Left lung (tissue), 10 donors: ENCODE data around the gene VSIR. TPM values are rescaled to one million over a fixed set of nuclear protein-coding genes. Genes with fewer than 3 reads are reported as not detected.

ENCODE experiments used
- ATAC-seq: fragments of 200-7000 bp; cut with Tn5 transposase; one replicate; pipeline ENCODE4 v1.9.1; 2020; ENCODE audit warnings: moderate library complexity
- DNase-seq, 4 donors: peaks; one replicate each; pipeline ENCODE4 v3.0.0-alpha.2; 2013 to 2020
- H3K27ac ChIP-seq, 2 donors: fragments of 200-600 bp; sonication (generic) in 1 of 2; one replicate each; pipeline versions ENCODE4 v1.5.0 to v1.8.0; 2020 to 2021
- H3K27me3 ChIP-seq, 2 donors: fragments of 200-600 bp; sonication (generic) in 1 of 2; one replicate each; pipeline versions ENCODE4 v1.5.0 to v1.8.0; 2020 to 2021
- H3K36me3 ChIP-seq, 2 donors: fragments of 200-600 bp; sonication (generic) in 1 of 2; one replicate each; pipeline versions ENCODE4 v1.5.0 to v1.8.0; 2020 to 2021
- H3K4me1 ChIP-seq, 2 donors: fragments of 200-600 bp; one replicate each; pipeline ENCODE4 v1.8.0; 2021
- H3K4me3 ChIP-seq, 2 donors: fragments of 200-600 bp; sonication (generic) in 1 of 2; one replicate each; pipeline versions ENCODE4 v1.5.0 to v1.8.0; 2020 to 2021; ENCODE audit warnings: mild to moderate bottlenecking in 1 of 2
- H3K9me3 ChIP-seq, 2 donors: fragments of 200-600 bp; sonication (generic) in 1 of 2; one replicate each; pipeline versions ENCODE4 v1.5.0 to v1.8.0; 2020 to 2021
- intact Hi-C, 2 donors: fragments of 100-400 bp; cut with DNase I; formaldehyde crosslinking; loops; one replicate each; pipeline versions ENCODE4 v1.11.2 to v1.14.2; 2022
- polyA plus RNA-seq, 6 donors: library from polyadenylated mRNA; unstranded; fragments of 120-200 nt; gene quantifications; one replicate each; pipeline ENCODE4 v1.2.1, GENCODE V29; 2013; ENCODE audit not compliant: insufficient read length in 6 of 6
- total RNA-seq, 2 donors: library from RNA; stranded (reverse); fragmentation: NEBNext Ultra II Directional; extraction: Animal tissue kit (Norgen Biotek cat#: 25700); gene quantifications; one replicate each; pipeline ENCODE4 v1.2.1, GENCODE V29; 2021
- TF ChIP-seq, protein P1 (sequence below), 2 donors: fragments of 200-600 bp; sonication (generic) in 1 of 2; IDR thresholded peaks; one replicate each; pipeline versions ENCODE4 v1.5.0 to v1.8.0; 2021; ENCODE audit warnings: antibody characterized with exemption in 2 of 2
- donor health status: DM: no; HTN: yes; CAD: no.
- donor health status: DM: no; HTN: no; CAD: no.

VSIR gene
- total and polyA plus RNA-seq, 8 donors, result 29.9 to 133 (median 37.2) TPM

DNA sequence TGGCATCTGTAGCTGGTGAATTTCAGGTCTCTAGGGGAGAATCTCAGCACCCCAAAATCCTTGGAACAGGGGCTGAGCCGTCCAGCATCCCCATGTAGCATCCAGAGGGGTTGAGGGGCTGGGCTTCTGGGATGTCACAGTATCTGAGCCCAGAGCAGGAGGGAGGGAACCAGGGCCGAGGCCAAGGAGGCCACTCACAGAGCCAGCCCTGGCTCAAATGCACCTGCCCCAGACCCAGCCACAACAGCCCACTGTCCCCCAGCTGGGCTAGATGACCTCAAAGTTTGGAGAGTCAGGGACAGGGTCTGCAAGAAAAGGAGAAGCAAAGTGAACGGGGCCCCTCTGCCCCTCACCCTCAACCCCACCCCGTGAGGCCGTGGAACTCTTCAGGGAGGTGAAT is 22.3 kb downstream of the VSIR start:
- Histone ChIP-seq H3K27me3 (no peaks in the 10 kb centered on the region), H3K9me3 (no peaks in the 10 kb centered on the region), H3K4me1 (peaks cover 35 to 99% of the 10 kb centered on the region in 2 donors), H3K4me3 (no peak overlapping the region), H3K27ac (peak overlapping the region; percentile 2 to 94), H3K36me3 (peaks cover 0 to 54% of the 10 kb centered on the region in 2 donors)
- no peak for ATAC-seq
- TF ChIP-seq, protein P1, sequence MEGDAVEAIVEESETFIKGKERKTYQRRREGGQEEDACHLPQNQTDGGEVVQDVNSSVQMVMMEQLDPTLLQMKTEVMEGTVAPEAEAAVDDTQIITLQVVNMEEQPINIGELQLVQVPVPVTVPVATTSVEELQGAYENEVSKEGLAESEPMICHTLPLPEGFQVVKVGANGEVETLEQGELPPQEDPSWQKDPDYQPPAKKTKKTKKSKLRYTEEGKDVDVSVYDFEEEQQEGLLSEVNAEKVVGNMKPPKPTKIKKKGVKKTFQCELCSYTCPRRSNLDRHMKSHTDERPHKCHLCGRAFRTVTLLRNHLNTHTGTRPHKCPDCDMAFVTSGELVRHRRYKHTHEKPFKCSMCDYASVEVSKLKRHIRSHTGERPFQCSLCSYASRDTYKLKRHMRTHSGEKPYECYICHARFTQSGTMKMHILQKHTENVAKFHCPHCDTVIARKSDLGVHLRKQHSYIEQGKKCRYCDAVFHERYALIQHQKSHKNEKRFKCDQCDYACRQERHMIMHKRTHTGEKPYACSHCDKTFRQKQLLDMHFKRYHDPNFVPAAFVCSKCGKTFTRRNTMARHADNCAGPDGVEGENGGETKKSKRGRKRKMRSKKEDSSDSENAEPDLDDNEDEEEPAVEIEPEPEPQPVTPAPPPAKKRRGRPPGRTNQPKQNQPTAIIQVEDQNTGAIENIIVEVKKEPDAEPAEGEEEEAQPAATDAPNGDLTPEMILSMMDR (IDR thresholded peaks at IDR 0.05), result no peak
- no peak for DNase-seq
- intact Hi-C loops, result no loop called here

DNA sequence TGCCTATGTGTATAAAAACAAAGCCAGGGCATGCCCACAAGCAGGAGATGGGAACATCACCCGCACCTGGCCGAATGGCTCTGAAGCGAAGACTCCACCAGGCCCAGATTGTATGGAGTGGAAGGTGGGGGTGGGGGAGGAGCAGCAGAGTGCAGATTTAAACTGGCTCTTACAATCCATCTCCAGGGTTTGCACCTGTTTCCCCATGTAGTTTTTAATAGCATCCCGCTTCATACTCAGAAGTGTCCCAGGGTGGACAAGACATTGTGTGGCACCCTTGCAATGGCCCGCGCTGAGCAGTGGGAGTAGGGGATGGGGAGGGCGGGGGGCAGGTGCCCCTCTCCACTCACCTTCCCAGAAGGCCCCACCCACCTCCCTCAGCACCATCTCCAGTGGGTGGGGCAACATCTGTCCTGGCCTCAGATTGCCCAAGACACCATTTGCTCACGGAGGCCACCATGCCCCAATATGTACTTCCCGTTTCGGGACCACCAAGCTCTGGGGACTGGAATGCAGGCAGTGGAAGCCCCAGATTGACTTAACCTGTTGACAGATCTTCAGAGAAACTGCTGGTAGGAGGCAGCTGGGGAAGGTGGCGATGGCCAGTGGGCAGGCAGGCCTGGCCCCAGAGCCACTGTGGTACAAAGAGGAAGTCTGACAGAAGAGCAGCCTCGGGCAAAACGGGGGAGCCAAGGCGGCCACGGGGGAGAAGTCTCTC is 23.0 kb downstream of the VSIR start:
- peak in 1 of 4 donors; percentile 89 for DNase-seq
- Histone ChIP-seq H3K4me3 (peak overlapping the region in 1 of 2 donors; percentile 14), H3K9me3 (no peaks in the 10 kb centered on the region), H3K27me3 (no peaks in the 10 kb centered on the region), H3K4me1 (peaks cover 39 to 99% of the 10 kb centered on the region in 2 donors), H3K36me3 (peaks cover 0 to 53% of the 10 kb centered on the region in 2 donors), H3K27ac (peak overlapping the region; percentile 2 to 94)
- intact Hi-C loops, result no loop called here
- ATAC-seq, result no peak
- TF ChIP-seq, protein P1 (IDR thresholded peaks at IDR 0.05), result no peak

DNA sequence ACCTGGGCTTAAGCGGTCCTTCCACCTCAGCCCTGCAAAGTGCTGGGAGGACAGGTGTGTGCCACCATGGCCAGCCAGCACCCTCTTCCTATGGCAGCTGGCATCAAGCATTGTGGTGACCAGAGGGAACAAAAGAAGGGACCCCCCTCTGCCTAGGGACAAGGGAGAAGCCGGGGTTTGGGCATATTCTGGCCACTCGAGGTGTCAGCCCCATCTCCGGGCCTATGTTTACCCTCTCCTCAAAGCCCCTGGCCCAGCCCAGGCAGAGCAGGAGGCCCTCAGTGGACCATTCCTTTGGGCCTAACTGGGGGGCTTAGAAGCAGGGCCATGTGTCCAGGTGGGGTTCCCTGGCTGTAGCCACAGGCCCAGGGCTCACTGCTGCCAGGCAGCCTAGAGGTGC is 23.9 kb downstream of the VSIR start:
- H3K27me3 ChIP-seq, result no peaks in the 10 kb centered on the region
- H3K4me1 ChIP-seq, result peaks cover 39 to 97% of the 10 kb centered on the region in 2 donors
- TF ChIP-seq, protein P1 (IDR thresholded peaks at IDR 0.05), result no peak
- H3K27ac ChIP-seq, result peak overlapping the region; percentile 71 to 94
- H3K36me3 ChIP-seq, result peaks cover 0 to 46% of the 10 kb centered on the region in 2 donors
- intact Hi-C loops, result no loop called here
- H3K9me3 ChIP-seq, result no peaks in the 10 kb centered on the region
- ATAC-seq (no peak), DNase-seq (no peak)
- peak overlapping the region in 1 of 2 donors; percentile 2 for H3K4me3 ChIP-seq

DNA sequence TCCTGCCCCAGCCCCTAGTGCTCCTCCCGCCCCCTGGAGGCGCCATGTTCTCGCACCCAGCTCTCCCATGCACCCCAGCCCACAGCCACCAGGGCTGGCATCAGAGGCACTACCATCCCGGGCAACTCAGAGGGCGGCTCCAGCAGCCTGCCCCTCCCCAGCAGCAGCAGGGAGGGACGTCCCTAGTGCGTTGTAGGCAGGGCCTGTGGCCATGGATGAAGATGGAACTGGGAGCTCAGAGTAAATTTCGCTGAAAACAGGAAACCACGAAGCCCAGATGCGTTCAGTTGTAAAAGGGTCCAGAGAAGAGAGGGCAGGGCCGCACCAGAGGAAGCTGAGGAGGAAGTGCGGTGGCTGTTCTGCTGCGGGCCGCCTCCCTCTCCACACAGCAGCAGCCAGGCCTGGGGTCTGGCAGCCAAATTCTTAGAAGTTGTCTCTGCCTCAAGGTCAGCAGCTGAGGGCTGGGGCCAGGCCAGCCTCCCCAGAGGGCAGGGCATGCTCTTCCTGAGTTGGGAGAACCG is 24.6 kb downstream of the VSIR start:
- peak in 3 of 4 donors; percentile 58 to 94 (median 86) for DNase-seq
- TF ChIP-seq, protein P1 (IDR thresholded peaks at IDR 0.05), result peak in 1 of 2 donors; percentile 37
- intact Hi-C loops, result no loop called here
- peaks cover 39 to 95% of the 10 kb centered on the region in 2 donors for H3K4me1 ChIP-seq
- H3K36me3 ChIP-seq, result peaks cover 0 to 39% of the 10 kb centered on the region in 2 donors
- H3K9me3 ChIP-seq, result no peaks in the 10 kb centered on the region
- no peaks in the 10 kb centered on the region for H3K27me3 ChIP-seq
- ATAC-seq, result peak; percentile 62
- peak overlapping the region in 1 of 2 donors; percentile 2 for H3K4me3 ChIP-seq
- peak overlapping the region; percentile 71 to 94 for H3K27ac ChIP-seq
